ENCODE data around the gene ATP6V1F.

ATP6V1F gene

DNA sequence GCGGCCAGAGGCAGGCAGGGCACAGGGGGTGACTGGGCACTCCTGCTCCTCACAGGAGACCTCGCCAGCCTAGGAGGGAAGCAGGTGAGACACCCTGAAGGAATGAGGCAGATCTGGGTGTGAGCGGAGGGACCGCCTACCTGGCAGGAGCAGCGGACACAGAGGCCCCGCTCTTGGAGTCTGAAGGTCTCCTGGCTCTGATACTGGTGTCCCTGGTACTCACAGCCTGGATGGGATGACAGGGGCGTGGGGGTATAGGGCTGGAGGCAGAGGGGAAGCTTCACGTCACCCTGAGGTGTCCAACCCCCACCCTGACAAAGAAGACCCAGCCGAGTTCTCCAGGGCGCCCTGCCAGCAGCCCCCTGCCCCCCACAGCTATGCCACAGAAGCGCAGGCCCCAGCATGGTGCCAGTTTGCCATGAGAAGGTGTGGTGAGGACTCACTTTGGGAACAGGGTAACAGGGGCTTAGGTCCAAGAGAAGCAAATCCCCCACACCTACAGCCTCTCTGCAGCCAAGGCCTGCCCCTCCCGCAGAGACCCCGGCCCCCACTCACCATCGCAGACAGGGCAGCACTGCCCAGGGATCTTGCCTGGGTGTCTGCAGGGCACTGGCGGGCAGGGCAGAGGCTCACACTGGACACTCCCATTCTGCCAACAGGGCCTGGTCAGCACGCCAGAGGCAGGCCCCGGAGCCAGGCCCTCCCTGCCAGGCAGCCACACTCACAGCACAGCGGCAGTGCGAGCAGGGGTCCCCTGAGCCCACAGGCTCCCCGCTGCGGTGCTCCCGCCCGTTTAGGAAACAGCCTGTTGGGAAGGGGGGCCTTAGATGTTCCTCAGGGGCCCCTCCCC is 30.8 kb downstream of the ATP6V1F start:
- TF ChIP-seq GATA2 (IDR thresholded peaks at IDR 0.05; ENCODE audit: low read depth, low read length) = no peak
- TF ChIP-seq GATA3 (IDR thresholded peaks at IDR 0.05; ENCODE audit: low read depth, low read length) = no peak

DNA sequence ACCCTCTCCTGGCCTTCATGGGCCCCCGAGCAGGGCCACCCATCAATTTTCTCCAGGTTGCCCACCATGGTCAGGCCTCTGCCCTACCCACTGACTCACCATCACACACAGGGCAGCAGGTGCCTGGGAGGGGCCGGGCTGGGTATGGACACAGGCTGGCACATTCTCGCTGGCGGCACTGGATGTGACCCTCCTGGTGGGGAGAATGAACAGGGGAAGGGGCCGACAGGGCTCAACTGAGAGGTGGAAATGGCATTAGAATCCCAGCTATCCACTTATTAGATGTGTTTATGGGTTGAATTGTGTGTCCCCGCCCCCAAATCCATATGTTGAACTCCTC is 31.4 kb downstream of the ATP6V1F start:
- TF ChIP-seq GATA3 (IDR thresholded peaks at IDR 0.05; ENCODE audit: low read depth, low read length) (no peak), GATA2 (IDR thresholded peaks at IDR 0.05; ENCODE audit: low read depth, low read length) (no peak)

GRCh38 chr7:128895320-128895719 is 32.7 kb downstream of the ATP6V1F start:
- no peak for TF ChIP-seq GATA3 (IDR thresholded peaks at IDR 0.05; ENCODE audit: low read depth, low read length)
- no peak for TF ChIP-seq GATA2 (IDR thresholded peaks at IDR 0.05; ENCODE audit: low read depth, low read length)

- TF ChIP-seq GATA3 (IDR thresholded peaks at IDR 0.05; ENCODE audit: low read depth, low read length) = no peak
- no peak for TF ChIP-seq GATA2 (IDR thresholded peaks at IDR 0.05; ENCODE audit: low read depth, low read length)
Observed at GRCh38 chr7:128899392-128899791, 36.7 kb downstream of the ATP6V1F start.

DNA sequence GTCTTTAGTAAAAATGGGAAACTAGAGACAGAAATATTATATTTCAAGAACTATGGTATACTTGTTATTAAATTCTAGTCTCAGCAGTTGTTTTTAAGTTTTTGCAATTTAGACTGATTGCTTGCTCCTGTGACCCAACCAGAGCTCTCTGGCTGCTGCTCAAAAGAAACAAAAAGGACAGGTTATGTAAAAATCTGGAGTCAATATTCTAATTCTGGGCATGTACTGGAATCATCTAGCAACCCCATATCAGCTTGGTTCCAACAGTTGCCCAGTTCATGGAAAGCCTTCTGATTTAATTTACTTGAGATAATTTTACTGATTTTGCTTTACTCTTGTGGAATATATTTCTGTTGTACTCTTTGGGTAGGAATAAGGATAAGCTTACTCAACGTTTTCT is 37.6 kb downstream of the ATP6V1F start:
- TF ChIP-seq GATA3 (IDR thresholded peaks at IDR 0.05; ENCODE audit: low read depth, low read length) (no peak), GATA2 (IDR thresholded peaks at IDR 0.05; ENCODE audit: low read depth, low read length) (no peak)

- no peak for TF ChIP-seq GATA2 (IDR thresholded peaks at IDR 0.05; ENCODE audit: low read depth, low read length)
- TF ChIP-seq GATA3 (IDR thresholded peaks at IDR 0.05; ENCODE audit: low read depth, low read length) = no peak
Observed at GRCh38 chr7:128902761-128903585, 40.3 kb downstream of the ATP6V1F start.

- TF ChIP-seq GATA3 (IDR thresholded peaks at IDR 0.05; ENCODE audit: low read depth, low read length) = no peak
Observed at GRCh38 chr7:128903621-128904361, 41.1 kb downstream of the ATP6V1F start.

DNA sequence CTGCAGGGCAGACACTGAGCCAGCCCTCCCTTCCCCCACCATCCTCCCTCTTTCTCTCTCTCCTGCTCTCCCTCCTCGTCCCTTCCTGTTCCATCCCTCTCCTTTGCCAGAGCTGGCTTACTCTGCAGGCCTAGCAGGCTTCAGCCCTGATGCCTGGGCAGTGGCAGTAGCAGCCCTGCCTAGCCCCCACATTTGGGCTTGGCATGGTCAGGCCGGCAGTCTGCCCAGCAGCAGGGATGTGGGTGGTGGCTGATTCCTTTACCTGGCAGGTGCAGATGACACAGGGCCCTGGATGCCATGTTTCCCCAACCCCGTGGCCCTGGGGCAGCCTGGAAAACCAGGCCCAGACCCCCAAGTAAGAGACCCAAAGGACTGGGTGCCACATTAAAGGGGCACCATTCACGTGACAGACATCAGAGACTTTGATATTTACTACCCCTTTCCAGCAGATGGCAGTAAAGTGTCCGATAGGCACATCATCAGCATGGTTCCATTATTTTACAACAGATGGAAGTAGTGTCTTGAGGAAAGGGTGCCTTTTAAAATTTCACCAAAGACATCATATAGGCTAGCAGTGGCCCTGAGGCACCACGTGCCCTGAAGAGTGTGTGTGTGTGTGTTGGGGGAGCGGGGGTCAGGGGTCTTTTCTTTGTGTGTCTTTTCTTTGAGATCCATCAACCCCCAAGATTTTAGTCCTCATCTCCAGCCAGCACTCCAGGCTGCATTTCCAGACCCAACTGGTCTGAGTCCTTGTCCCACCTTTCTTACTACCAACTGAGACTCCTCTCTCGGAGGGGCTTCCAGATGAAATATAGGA is 41.9 kb downstream of the ATP6V1F start:
- no peak for TF ChIP-seq GATA2 (IDR thresholded peaks at IDR 0.05; ENCODE audit: low read depth, low read length)
- TF ChIP-seq GATA3 (IDR thresholded peaks at IDR 0.05; ENCODE audit: low read depth, low read length) = no peak

- TF ChIP-seq GATA2 (IDR thresholded peaks at IDR 0.05; ENCODE audit: low read depth, low read length) = no peak
- TF ChIP-seq GATA3 (IDR thresholded peaks at IDR 0.05; ENCODE audit: low read depth, low read length) = no peak
Observed at GRCh38 chr7:128906001-128906765, 43.5 kb downstream of the ATP6V1F start.

DNA sequence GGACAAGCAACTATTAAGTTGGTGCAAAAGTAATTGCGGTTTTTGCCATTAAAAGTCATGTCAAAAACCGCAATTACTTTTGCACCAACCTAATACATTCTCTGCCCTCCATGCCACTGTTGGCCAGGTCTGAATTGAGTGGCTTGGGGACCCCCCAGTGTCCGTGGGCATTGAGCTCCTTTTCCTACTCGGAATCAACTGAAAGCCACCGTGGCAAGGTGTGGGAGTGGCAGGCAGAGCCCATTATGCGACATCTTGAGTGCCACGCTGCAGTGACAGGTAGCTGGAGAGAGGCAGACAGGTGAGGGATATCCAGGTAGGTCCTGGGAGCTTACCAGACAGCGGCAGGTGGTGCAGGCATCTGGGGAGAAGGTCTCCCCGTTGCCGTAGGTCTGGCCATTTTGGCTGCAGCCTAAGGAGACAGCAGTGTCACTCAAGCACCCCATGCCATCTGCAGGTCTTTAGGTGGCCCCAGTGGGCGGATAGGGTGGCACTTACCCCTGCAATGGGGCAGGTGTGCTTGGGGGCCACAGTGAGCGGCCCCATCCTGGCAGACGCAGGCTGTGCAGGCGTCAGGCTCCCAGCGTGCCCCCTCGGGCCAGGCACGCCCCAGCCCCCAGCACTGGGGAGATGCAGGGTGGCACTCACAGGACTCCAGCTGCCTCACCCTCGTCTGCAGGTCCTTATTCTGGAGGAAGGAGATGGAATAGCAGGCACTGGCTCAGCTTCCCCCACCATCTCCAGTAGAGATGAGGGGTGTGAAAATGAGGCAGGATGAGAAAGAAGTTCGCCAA is 44.3 kb downstream of the ATP6V1F start:
- TF ChIP-seq GATA3 (IDR thresholded peaks at IDR 0.05; ENCODE audit: low read depth, low read length) = no peak
- TF ChIP-seq GATA2 (IDR thresholded peaks at IDR 0.05; ENCODE audit: low read depth, low read length) = no peak

DNA sequence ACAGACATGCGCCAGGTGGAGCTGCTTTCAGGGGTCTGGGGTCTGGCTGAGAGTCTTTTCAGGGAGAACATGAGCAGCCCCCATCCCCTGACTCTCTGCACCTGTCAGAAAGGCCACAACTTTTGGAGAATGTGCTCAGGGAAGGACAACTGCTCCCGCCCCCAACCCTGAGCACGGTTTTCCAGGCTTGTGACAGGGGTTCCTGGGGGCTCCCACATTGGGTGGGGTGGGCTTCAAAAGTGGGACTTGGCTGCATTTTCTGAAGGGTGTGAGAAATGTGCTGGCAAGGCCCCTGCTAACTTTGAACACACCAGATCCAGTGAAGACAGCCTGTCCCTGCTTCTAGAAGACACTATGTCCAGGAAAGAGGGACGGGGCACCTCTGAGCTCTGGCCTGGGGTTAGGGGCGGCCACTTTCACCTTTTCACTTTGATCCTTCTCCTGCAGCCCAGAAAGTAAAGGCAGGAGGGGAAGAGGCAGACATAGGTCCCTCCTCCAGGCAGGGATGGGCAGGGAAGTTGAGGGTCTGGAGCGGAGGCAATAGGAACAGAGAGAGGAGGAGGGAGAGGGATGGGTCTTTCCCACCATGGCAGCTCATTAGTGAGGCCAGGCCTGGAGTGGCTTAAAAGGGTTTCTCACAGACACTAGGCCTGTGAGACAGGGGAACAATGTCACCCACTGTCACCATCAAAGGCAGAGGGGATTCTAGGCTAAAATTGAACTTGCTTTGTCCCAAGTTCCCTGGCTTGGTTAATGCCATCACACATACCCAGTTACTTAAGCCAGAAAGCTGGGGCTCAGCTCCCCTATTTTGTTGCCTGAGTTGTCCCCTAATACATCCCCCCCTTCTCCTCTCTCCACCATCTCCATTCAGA is 46.3 kb downstream of the ATP6V1F start:
- TF ChIP-seq GATA3 (IDR thresholded peaks at IDR 0.05; ENCODE audit: low read depth, low read length) (no peak), GATA2 (IDR thresholded peaks at IDR 0.05; ENCODE audit: low read depth, low read length) (no peak)

Data from SH-SY5Y (cell line).